ENCODE measurements around the gene CLDN12.
A peak's percentile ranks its signal among the peaks of the same experiment; 100 is the strongest.

Gene CLDN12

DNA sequence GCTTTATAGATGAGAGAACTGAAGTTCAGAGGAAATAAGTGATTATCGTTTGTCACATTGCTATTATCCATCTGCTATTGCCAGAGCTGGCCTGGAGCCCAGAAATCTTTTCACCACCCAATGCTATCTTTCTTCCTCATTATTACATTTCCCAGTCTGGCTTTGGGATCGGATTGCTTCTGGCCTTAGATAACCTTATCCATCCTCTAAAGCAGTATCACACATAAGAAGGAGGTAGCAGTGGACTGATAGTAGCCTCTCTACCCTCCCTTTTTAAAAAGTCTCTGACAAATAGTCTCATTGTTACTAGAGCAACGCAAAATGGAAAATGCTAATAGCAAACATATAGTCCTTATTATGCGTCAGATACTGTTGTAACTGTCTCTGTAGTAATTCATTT is 1.3 kb upstream of the CLDN12 start:
- H3K23ac ChIP-seq (ENCODE audit: low read depth, low read length, poor library complexity) = no peak overlapping the region
- no peak overlapping the region for H2AK5ac ChIP-seq (ENCODE audit: low read depth, low read length)
- no peak overlapping the region for H3K4ac ChIP-seq (ENCODE audit: low read length)
- H3K14ac ChIP-seq (ENCODE audit: low read length) = no peak overlapping the region
- no peak overlapping the region for H2BK5ac ChIP-seq (ENCODE audit: low read length)
- H4K8ac ChIP-seq (ENCODE audit: low read depth, low read length) = no peak overlapping the region
- no peak overlapping the region for H3K27ac ChIP-seq (replicated peaks; ENCODE audit: low read length)
- H2AFZ ChIP-seq (ENCODE audit: low read length) = peak overlapping the region; percentile 11
- H2BK12ac ChIP-seq (ENCODE audit: low read length) = no peak overlapping the region
- no peak overlapping the region for H2BK15ac ChIP-seq (ENCODE audit: low read length)
- no peaks in the 10 kb centered on the region for H3K9me3 ChIP-seq (replicated peaks in 1 of 2; ENCODE audit: control insufficient read depth in 2 of 2, insufficient read depth in 1 of 2, low read depth in 1 of 2, low read length in 2 of 2)
- peaks cover 0 to 3% (median 0%) of the 10 kb centered on the region in 3 experiments for H3K27me3 ChIP-seq (ENCODE audit: control insufficient read depth in 3 of 3, insufficient read depth in 3 of 3, low read depth in 1 of 3, low read length in 3 of 3)
- H3K9ac ChIP-seq (ENCODE audit: low read depth, low read length, poor library complexity) = no peak overlapping the region
- DNase-seq (ENCODE audit: low spot score) = no peak
- no peak overlapping the region for H4K91ac ChIP-seq (ENCODE audit: low read depth, low read length, poor library complexity)
- H3K4me3 ChIP-seq (ENCODE audit: low read length in 2 of 2) = no peak overlapping the region
- peaks cover 1 to 22% of the 10 kb centered on the region in 2 donors for H3K36me3 ChIP-seq (replicated peaks in 1 of 2; ENCODE audit: control insufficient read depth in 2 of 2, insufficient read depth in 2 of 2, low read length in 2 of 2)
- no peaks in the 10 kb centered on the region for H3K4me1 ChIP-seq (ENCODE audit: control insufficient read depth in 2 of 2, insufficient read depth in 1 of 2, low read depth in 1 of 2, low read length in 2 of 2)
- WGBS, 2 donors (ENCODE audit: extremely low coverage in 2 of 2, insufficient read length in 2 of 2, insufficient replicate concordance in 1 of 2) = no CpG with 5 or more reads among the region's 4 CpGs
- H3K79me1 ChIP-seq (ENCODE audit: low read depth, low read length) = no peaks in the 10 kb centered on the region
- no peak overlapping the region for H2BK120ac ChIP-seq (ENCODE audit: low read depth, low read length)
- H3K4me2 ChIP-seq (ENCODE audit: insufficient read depth, low read length, poor library complexity, severe bottlenecking) = no peak overlapping the region
- H3K18ac ChIP-seq (ENCODE audit: low read length) = no peak overlapping the region

DNA sequence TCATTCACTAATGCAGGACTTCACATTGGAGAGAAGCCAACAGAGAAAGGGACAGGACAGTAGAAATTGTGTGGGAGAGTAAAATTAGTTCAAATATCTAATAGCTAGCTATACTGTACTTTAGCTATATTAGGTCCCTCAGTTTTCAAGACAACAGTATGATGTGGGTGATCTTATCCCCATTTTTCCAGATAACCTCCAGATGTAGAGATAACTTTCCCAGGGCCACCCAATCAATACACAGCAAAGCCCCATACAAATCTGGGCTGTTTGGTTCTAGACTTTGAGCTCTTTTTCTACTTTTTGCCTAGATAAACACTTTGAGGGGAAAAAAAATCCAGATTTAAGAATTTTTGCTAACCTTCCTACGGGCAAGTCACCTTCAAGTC is 482 bp upstream of the CLDN12 start:
- H3K18ac ChIP-seq (ENCODE audit: low read length) = no peak overlapping the region
- DNase-seq (ENCODE audit: low spot score) = no peak
- no peak overlapping the region for H3K14ac ChIP-seq (ENCODE audit: low read length)
- H3K79me1 ChIP-seq (ENCODE audit: low read depth, low read length) = no peaks in the 10 kb centered on the region
- H3K4ac ChIP-seq (ENCODE audit: low read length) = no peak overlapping the region
- no peak overlapping the region for H4K8ac ChIP-seq (ENCODE audit: low read depth, low read length)
- peak overlapping the region; percentile 89 for H2AFZ ChIP-seq (ENCODE audit: low read length)
- no peak overlapping the region for H2AK5ac ChIP-seq (ENCODE audit: low read depth, low read length)
- no peak overlapping the region for H3K9ac ChIP-seq (ENCODE audit: low read depth, low read length, poor library complexity)
- peak overlapping the region in 1 of 2 donors; percentile 72 for H3K4me3 ChIP-seq (ENCODE audit: low read length in 2 of 2)
- peaks cover 4 to 30% of the 10 kb centered on the region in 2 donors for H3K36me3 ChIP-seq (replicated peaks in 1 of 2; ENCODE audit: control insufficient read depth in 2 of 2, insufficient read depth in 2 of 2, low read length in 2 of 2)
- no CpG with 5 or more reads among the region's 1 CpG for WGBS, 2 donors (ENCODE audit: extremely low coverage in 2 of 2, insufficient read length in 2 of 2, insufficient replicate concordance in 1 of 2)
- H3K4me1 ChIP-seq (ENCODE audit: control insufficient read depth in 2 of 2, insufficient read depth in 1 of 2, low read depth in 1 of 2, low read length in 2 of 2) = no peaks in the 10 kb centered on the region
- H2BK120ac ChIP-seq (ENCODE audit: low read depth, low read length) = no peak overlapping the region
- peak overlapping the region; percentile 26 for H3K4me2 ChIP-seq (ENCODE audit: insufficient read depth, low read length, poor library complexity, severe bottlenecking)
- H2BK15ac ChIP-seq (ENCODE audit: low read length) = no peak overlapping the region
- H4K91ac ChIP-seq (ENCODE audit: low read depth, low read length, poor library complexity) = no peak overlapping the region
- no peak overlapping the region for H3K23ac ChIP-seq (ENCODE audit: low read depth, low read length, poor library complexity)
- peaks cover 0 to 3% (median 0%) of the 10 kb centered on the region in 3 experiments for H3K27me3 ChIP-seq (ENCODE audit: control insufficient read depth in 3 of 3, insufficient read depth in 3 of 3, low read depth in 1 of 3, low read length in 3 of 3)
- H3K27ac ChIP-seq (replicated peaks; ENCODE audit: low read length) = no peak overlapping the region
- H2BK12ac ChIP-seq (ENCODE audit: low read length) = no peak overlapping the region
- no peaks in the 10 kb centered on the region for H3K9me3 ChIP-seq (replicated peaks in 1 of 2; ENCODE audit: control insufficient read depth in 2 of 2, insufficient read depth in 1 of 2, low read depth in 1 of 2, low read length in 2 of 2)
- H2BK5ac ChIP-seq (ENCODE audit: low read length) = no peak overlapping the region

GRCh38 chr7:90404777-90405176 is 1.5 kb downstream of the CLDN12 start:
- Histone ChIP-seq H3K4me2 (ENCODE audit: insufficient read depth, low read length, poor library complexity, severe bottlenecking) (no peak overlapping the region), H2AFZ (ENCODE audit: low read length) (no peak overlapping the region), H3K23ac (ENCODE audit: low read depth, low read length, poor library complexity) (no peak overlapping the region), H2BK120ac (ENCODE audit: low read depth, low read length) (no peak overlapping the region), H3K27me3 (ENCODE audit: control insufficient read depth in 3 of 3, insufficient read depth in 3 of 3, low read depth in 1 of 3, low read length in 3 of 3) (peaks cover 0 to 3% (median 0%) of the 10 kb centered on the region in 3 experiments), H3K79me1 (ENCODE audit: low read depth, low read length) (no peaks in the 10 kb centered on the region), H2BK5ac (ENCODE audit: low read length) (no peak overlapping the region), H3K14ac (ENCODE audit: low read length) (no peak overlapping the region), H3K27ac (replicated peaks; ENCODE audit: low read length) (no peak overlapping the region), H3K36me3 (replicated peaks in 1 of 2; ENCODE audit: control insufficient read depth in 2 of 2, insufficient read depth in 2 of 2, low read length in 2 of 2) (peaks cover 4 to 49% of the 10 kb centered on the region in 2 donors), H2BK12ac (ENCODE audit: low read length) (no peak overlapping the region), H3K9ac (ENCODE audit: low read depth, low read length, poor library complexity) (no peak overlapping the region), H4K8ac (ENCODE audit: low read depth, low read length) (no peak overlapping the region), H3K9me3 (replicated peaks in 1 of 2; ENCODE audit: control insufficient read depth in 2 of 2, insufficient read depth in 1 of 2, low read depth in 1 of 2, low read length in 2 of 2) (no peaks in the 10 kb centered on the region), H3K4ac (ENCODE audit: low read length) (no peak overlapping the region), H3K4me3 (ENCODE audit: low read length in 2 of 2) (no peak overlapping the region), H2BK15ac (ENCODE audit: low read length) (no peak overlapping the region), H3K4me1 (ENCODE audit: control insufficient read depth in 2 of 2, insufficient read depth in 1 of 2, low read depth in 1 of 2, low read length in 2 of 2) (no peaks in the 10 kb centered on the region), H2AK5ac (ENCODE audit: low read depth, low read length) (no peak overlapping the region), H3K18ac (ENCODE audit: low read length) (no peak overlapping the region), H4K91ac (ENCODE audit: low read depth, low read length, poor library complexity) (no peak overlapping the region)
- no peak for DNase-seq (ENCODE audit: low spot score)
- WGBS, 2 donors (ENCODE audit: extremely low coverage in 2 of 2, insufficient read length in 2 of 2, insufficient replicate concordance in 1 of 2) = 100% methylated on average over 1 of the region's 4 CpGs; no CpG with 5 or more reads in 1 of the 2 donors

GRCh38 chr7:90407484-90407821 is 4.2 kb downstream of the CLDN12 start:
- Histone ChIP-seq H3K27me3 (ENCODE audit: control insufficient read depth in 3 of 3, insufficient read depth in 3 of 3, low read depth in 1 of 3, low read length in 3 of 3) (no peaks in the 10 kb centered on the region), H3K36me3 (replicated peaks in 1 of 2; ENCODE audit: control insufficient read depth in 2 of 2, insufficient read depth in 2 of 2, low read length in 2 of 2) (peaks cover 7 to 75% of the 10 kb centered on the region in 2 donors)

More at GRCh38 chr7:90407484-90407821, 4.2 kb downstream of the CLDN12 start:
- Histone ChIP-seq H3K4me2 (ENCODE audit: insufficient read depth, low read length, poor library complexity, severe bottlenecking) (no peak overlapping the region), H4K91ac (ENCODE audit: low read depth, low read length, poor library complexity) (no peak overlapping the region), H2BK5ac (ENCODE audit: low read length) (no peak overlapping the region), H3K79me1 (ENCODE audit: low read depth, low read length) (peaks cover 2% of the 10 kb centered on the region), H2BK12ac (ENCODE audit: low read length) (no peak overlapping the region), H2BK120ac (ENCODE audit: low read depth, low read length) (no peak overlapping the region), H2AFZ (ENCODE audit: low read length) (no peak overlapping the region), H3K9me3 (replicated peaks in 1 of 2; ENCODE audit: control insufficient read depth in 2 of 2, insufficient read depth in 1 of 2, low read depth in 1 of 2, low read length in 2 of 2) (no peaks in the 10 kb centered on the region), H3K23ac (ENCODE audit: low read depth, low read length, poor library complexity) (no peak overlapping the region), H3K4me1 (ENCODE audit: control insufficient read depth in 2 of 2, insufficient read depth in 1 of 2, low read depth in 1 of 2, low read length in 2 of 2) (no peaks in the 10 kb centered on the region), H3K14ac (ENCODE audit: low read length) (no peak overlapping the region), H3K4me3 (ENCODE audit: low read length in 2 of 2) (no peak overlapping the region), H3K27ac (replicated peaks; ENCODE audit: low read length) (no peak overlapping the region), H3K4ac (ENCODE audit: low read length) (no peak overlapping the region), H3K9ac (ENCODE audit: low read depth, low read length, poor library complexity) (no peak overlapping the region), H2BK15ac (ENCODE audit: low read length) (no peak overlapping the region), H4K8ac (ENCODE audit: low read depth, low read length) (no peak overlapping the region), H3K18ac (ENCODE audit: low read length) (no peak overlapping the region), H2AK5ac (ENCODE audit: low read depth, low read length) (no peak overlapping the region)
- no peak for DNase-seq (ENCODE audit: low spot score)
- WGBS, 2 donors (ENCODE audit: extremely low coverage in 2 of 2, insufficient read length in 2 of 2, insufficient replicate concordance in 1 of 2) = no CpG with 5 or more reads among the region's 1 CpG
